GM23248 (cell line): Measurements from ENCODE around the gene TAF6L. TPM values are rescaled to one million over a fixed set of nuclear protein-coding genes. Genes with fewer than 3 reads are reported as not detected.

Source experiments
- DNase-seq: peaks from one replicate; pipeline ENCODE4 v3.0.0-alpha.2; 2015
- H2AFZ ChIP-seq: fragments of 200-600 bp; sonication (generic); 2 replicates; pipeline ENCODE4 v1.6.1; 2016; ENCODE audit warnings: antibody characterized with exemption
- H3F3A ChIP-seq: fragments of 200-600 bp; sonication (generic); 2 replicates; pipeline ENCODE4 v1.6.1; 2016; ENCODE audit warnings: mild to moderate bottlenecking, antibody characterized with exemption, mixed run types; ENCODE audit not compliant: insufficient read depth
- H3K27ac ChIP-seq: fragments of 200-600 bp; sonication (generic); 2 replicates; pipeline ENCODE4 v1.5.1; 2016; ENCODE audit warnings: mild to moderate bottlenecking
- H3K27me3 ChIP-seq: fragments of 200-600 bp; sonication (generic); replicated peaks from 2 replicates; pipeline ENCODE4 v1.6.1; 2016; ENCODE audit warnings: mild to moderate bottlenecking; ENCODE audit not compliant: insufficient read depth
- H3K36me3 ChIP-seq: fragments of 200-600 bp; sonication (generic); 2 replicates; pipeline ENCODE4 v1.6.1; 2016; ENCODE audit warnings: low read depth, mild to moderate bottlenecking
- H3K4me1 ChIP-seq: fragments of 200-600 bp; sonication (generic); 2 replicates; pipeline ENCODE4 v1.6.1; 2016; ENCODE audit warnings: mild to moderate bottlenecking; ENCODE audit not compliant: insufficient read depth
- H3K4me2 ChIP-seq: fragments of 200-600 bp; sonication (generic); one replicate; pipeline ENCODE4 v1.6.1; 2016; ENCODE audit warnings: mild to moderate bottlenecking; ENCODE audit not compliant: unreplicated experiment
- H3K4me3 ChIP-seq: fragments of 200-600 bp; sonication (generic); 2 replicates; pipeline ENCODE4 v1.5.1; 2016; ENCODE audit warnings: mild to moderate bottlenecking
- H3K79me2 ChIP-seq: fragments of 200-600 bp; sonication (generic); 2 replicates; pipeline ENCODE4 v1.6.1; 2016; ENCODE audit warnings: mild to moderate bottlenecking; ENCODE audit not compliant: insufficient read depth
- H3K9ac ChIP-seq: fragments of 200-600 bp; sonication (generic); 2 replicates; pipeline ENCODE4 v1.6.1; 2016; ENCODE audit warnings: mild to moderate bottlenecking
- H3K9me2 ChIP-seq: fragments of 200-600 bp; sonication (generic); 2 replicates; pipeline ENCODE4 v1.6.1; 2016; ENCODE audit warnings: mixed run types, mild to moderate bottlenecking, moderate library complexity; ENCODE audit not compliant: insufficient read depth
- H3K9me3 ChIP-seq: fragments of 200-600 bp; sonication (generic); one replicate; pipeline ENCODE4 v1.6.1; 2017; ENCODE audit warnings: low read depth
- H4K20me1 ChIP-seq: fragments of 200-600 bp; sonication (generic); 2 replicates; pipeline ENCODE4 v1.6.0; 2016; ENCODE audit not compliant: insufficient read depth
- EZH2 ChIP-seq: fragments of 200-600 bp; sonication (generic); IDR thresholded peaks from 2 replicates; pipeline ENCODE4 v1.6.1; 2018; ENCODE audit warnings: antibody characterized with exemption, mild to moderate bottlenecking; ENCODE audit not compliant: insufficient read depth, poor library complexity, severe bottlenecking
- EZH2phosphoT487 ChIP-seq: fragments of 200-600 bp; sonication (generic); IDR thresholded peaks from 2 replicates; pipeline ENCODE4 v1.6.1; 2018; ENCODE audit warnings: antibody characterized with exemption, moderate library complexity, mild to moderate bottlenecking, low read depth; ENCODE audit not compliant: insufficient read depth
- WGBS, 2 experiments: methylation state at CpG; one replicate each; pipeline ENCODE4 v1.1.6; 2015 to 2017; ENCODE audit warnings: low lambda C conversion rate in 2 of 2, low coverage in 1 of 2; ENCODE audit errors: missing lambda C conversion rate in 2 of 2; 5-methylcytosine and 5-hydroxymethylcytosine counted together
- in situ Hi-C: fragments of 300-500 bp; cut with MboI; formaldehyde crosslinking; loops from 2 replicates; pipeline ENCODE4 v1.15.0; 2020
- polyA plus RNA-seq: library from polyadenylated mRNA; unstranded; fragments of >200 nt; fragmentation: Nextera tagmentation; extraction: Ambion mirVana; gene quantifications from 2 replicates; pipeline ENCODE4 v1.2.1, GENCODE V29; 2016
- total RNA-seq: library from RNA; depleted of rRNA; stranded (reverse); fragments of >200 nt; shearing (Covaris generic); gene quantifications from 2 replicates; pipeline ENCODE4 v1.2.3, GENCODE V29; 2014

The TAF6L gene
- total and polyA plus RNA-seq, 2 experiments from 2014 or later, result 8.2 to 11.6 TPM

DNA sequence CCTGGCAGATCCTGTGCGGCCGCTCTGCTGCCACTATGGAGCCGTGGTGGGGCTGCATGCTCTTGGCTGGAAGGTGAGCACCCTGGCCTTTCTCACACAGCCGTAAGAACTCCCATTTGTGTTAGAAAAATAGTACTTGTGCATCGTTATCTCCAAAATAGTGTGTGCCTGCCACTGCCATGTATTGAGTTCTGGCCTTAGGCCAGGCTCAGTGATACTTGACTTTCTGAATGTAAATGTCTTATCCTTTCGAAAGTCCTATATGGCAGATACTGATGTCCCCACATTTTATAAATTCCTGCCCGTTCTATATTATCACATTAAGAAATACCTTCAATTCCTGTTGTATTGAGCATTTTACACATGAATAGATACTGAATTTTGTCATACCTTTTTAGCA lies 11.6 kb downstream of the TAF6L start:
- H3K27ac ChIP-seq, result no peak overlapping the region
- no peak for DNase-seq
- H3K4me1 ChIP-seq, result peaks cover 7% of the 10 kb centered on the region
- H3K9me2 ChIP-seq, result no peaks in the 10 kb centered on the region
- TF ChIP-seq EZH2, result no peak
- no peak for TF ChIP-seq EZH2phosphoT487
- H3K9me3 ChIP-seq, result no peaks in the 10 kb centered on the region
- peaks cover 10% of the 10 kb centered on the region for H3F3A ChIP-seq
- H3K4me3 ChIP-seq, result no peak overlapping the region
- H2AFZ ChIP-seq, result no peak overlapping the region
- 89 to 94% methylated on average over 7 of the region's 7 CpGs for WGBS, 2 experiments
- peaks cover 17% of the 10 kb centered on the region for H3K79me2 ChIP-seq
- 0 out of 2 replicates have a peak, but pooled peaks cover 4% of the 10 kb centered on the region for H3K36me3 ChIP-seq
- no peak overlapping the region for H3K9ac ChIP-seq
- H4K20me1 ChIP-seq, result no peaks in the 10 kb centered on the region
- H3K4me2 ChIP-seq, result no peak overlapping the region
- no peaks in the 10 kb centered on the region for H3K27me3 ChIP-seq
- in situ Hi-C loops, result no loop called here

- no peaks in the 10 kb centered on the region for H3K9me3 ChIP-seq
- H3K27me3 ChIP-seq, result no peaks in the 10 kb centered on the region
- H3K36me3 ChIP-seq, result 0 out of 2 replicates have a peak, but pooled peaks cover 4% of the 10 kb centered on the region
- H3F3A ChIP-seq, result peaks cover 26% of the 10 kb centered on the region
- H3K4me1 ChIP-seq, result peaks cover 31% of the 10 kb centered on the region
- H3K4me2 ChIP-seq, result peak overlapping the region; percentile 81
- no peak for TF ChIP-seq EZH2
- no peak for TF ChIP-seq EZH2phosphoT487
- in situ Hi-C loops, result no loop called here
- H3K9me2 ChIP-seq, result no peaks in the 10 kb centered on the region
- DNase-seq, result peak; percentile 92
- H3K27ac ChIP-seq, result peak overlapping the region; percentile 95
- H3K4me3 ChIP-seq, result peak overlapping the region; percentile 87
- peak overlapping the region; percentile 73 for H2AFZ ChIP-seq
- peak overlapping the region; percentile 94 for H3K9ac ChIP-seq
- peaks cover 52% of the 10 kb centered on the region for H3K79me2 ChIP-seq
- H4K20me1 ChIP-seq, result no peaks in the 10 kb centered on the region
- 0 to 2% methylated on average over 34 to 38 of the region's 51 CpGs for WGBS, 2 experiments
Measured at GRCh38 chr11:62786318-62787004, 15.3 kb downstream of the TAF6L start.

- WGBS, 2 experiments, result 1% methylated on average over 85 to 87 of the region's 88 CpGs
- Histone ChIP-seq H2AFZ (peak within 1 kb of the TSS; percentile 73), H3F3A (peaks cover 28% of the 10 kb centered on the region), H3K4me1 (peaks cover 33% of the 10 kb centered on the region), H3K9me2 (no peaks in the 10 kb centered on the region), H3K9ac (peak within 1 kb of the TSS; percentile 94), H3K4me3 (peak within 1 kb of the TSS; percentile 87), H3K79me2 (peaks cover 52% of the 10 kb centered on the region), H3K27me3 (no peaks in the 10 kb centered on the region), H3K9me3 (no peaks in the 10 kb centered on the region), H3K36me3 (0 out of 2 replicates have a peak, but pooled peaks cover 4% of the 10 kb centered on the region), H3K27ac (peak within 1 kb of the TSS; percentile 95), H4K20me1 (no peaks in the 10 kb centered on the region), H3K4me2 (peak within 1 kb of the TSS; percentile 82)
- no peak for TF ChIP-seq EZH2phosphoT487
- no peak for TF ChIP-seq EZH2
- peak; percentile 100 for DNase-seq
- in situ Hi-C loops, result no loop called here
Measured at GRCh38 chr11:62787005-62787759, 16.0 kb downstream of the TAF6L start, which contains the start of gene TMEM179B. Gene TMEM179B (plus strand): TSS chr11:62787402. CDS start chr11:62787432, 30 bp downstream.

GRCh38 chr11:62788991-62789390 lies 17.8 kb downstream of the TAF6L start:
- peak overlapping the region; percentile 95 for H3K27ac ChIP-seq
- no peak for DNase-seq
- H3K4me2 ChIP-seq, result peak overlapping the region; percentile 82
- in situ Hi-C loops, result no loop called here
- H3K9me3 ChIP-seq, result no peaks in the 10 kb centered on the region
- H3K9ac ChIP-seq, result peak overlapping the region; percentile 15; the same call in 1 of the 2 replicates
- no peaks in the 10 kb centered on the region for H3K27me3 ChIP-seq
- no peak overlapping the region for H3K4me3 ChIP-seq
- no peaks in the 10 kb centered on the region for H3K9me2 ChIP-seq
- peaks cover 45% of the 10 kb centered on the region for H3F3A ChIP-seq
- no peaks in the 10 kb centered on the region for H4K20me1 ChIP-seq
- WGBS, 2 experiments, result 72 to 74% methylated on average over 5 of the region's 5 CpGs
- peaks cover 44% of the 10 kb centered on the region for H3K4me1 ChIP-seq
- TF ChIP-seq EZH2 (no peak), EZH2phosphoT487 (no peak)
- H2AFZ ChIP-seq, result no peak overlapping the region
- peaks cover 52% of the 10 kb centered on the region for H3K79me2 ChIP-seq
- H3K36me3 ChIP-seq, result peaks cover 10% of the 10 kb centered on the region; the same call in 1 of the 2 replicates
